Esophagus (tissue), 2 donors: ENCODE data around the gene FRMD8. TPM values are rescaled to one million over a fixed set of nuclear protein-coding genes. Genes with fewer than 3 reads are reported as not detected.

Experiments used
- H3K27ac ChIP-seq, 2 donors: one replicate each; pipeline ENCODE4 v1.5.1; 2013; ENCODE audit warnings: low read depth in 2 of 2, mild to moderate bottlenecking in 2 of 2, inconsistent platforms in 1 of 2, low read length in 1 of 2, moderate library complexity in 1 of 2
- H3K27me3 ChIP-seq, 2 donors: one replicate each; pipeline ENCODE4 v1.6.1; 2013; ENCODE audit warnings: low read length in 2 of 2, control low read depth in 1 of 2, mild to moderate bottlenecking in 1 of 2; ENCODE audit not compliant: insufficient read depth in 2 of 2, control insufficient read depth in 1 of 2
- H3K36me3 ChIP-seq, 2 donors: one replicate each; pipeline ENCODE4 v1.6.1; 2013; ENCODE audit warnings: low read length in 1 of 2; ENCODE audit not compliant: control insufficient read depth in 2 of 2, insufficient read depth in 2 of 2
- H3K4me1 ChIP-seq, 2 donors: one replicate each; pipeline ENCODE4 v1.6.1; 2013; ENCODE audit warnings: low read length in 1 of 2; ENCODE audit not compliant: control insufficient read depth in 2 of 2, insufficient read depth in 2 of 2
- H3K4me3 ChIP-seq, 2 donors: one replicate each; pipeline ENCODE4 v1.5.1; 2013; ENCODE audit warnings: low read length in 2 of 2, mild to moderate bottlenecking in 2 of 2, low read depth in 1 of 2, moderate library complexity in 1 of 2
- H3K9me3 ChIP-seq, 2 donors: one replicate each; pipeline ENCODE4 v1.6.1; 2013; ENCODE audit warnings: mild to moderate bottlenecking in 2 of 2, low read depth in 1 of 2, low read length in 1 of 2, moderate library complexity in 1 of 2; ENCODE audit not compliant: control insufficient read depth in 2 of 2, insufficient read depth in 1 of 2
- WGBS, 2 donors: extraction: QIAGEN DNeasy Blood & Tissue Kit; methylation state at CpG; one replicate each; pipeline ENCODE4 v1.1.7; 2013; 5-methylcytosine and 5-hydroxymethylcytosine counted together
- polyA plus RNA-seq, 2 donors: library from polyadenylated mRNA; stranded (reverse); fragments of 200-250 nt; gene quantifications; one replicate each; pipeline ENCODE4 v1.2.3, GENCODE V29; 2013
- donor health status: healthy with polysubstance abuse.
- donor health status: Bipolar disorder and iron deficiency.

FRMD8 gene
- polyA plus RNA-seq, 2 donors: 25.2 to 27.8 TPM

DNA sequence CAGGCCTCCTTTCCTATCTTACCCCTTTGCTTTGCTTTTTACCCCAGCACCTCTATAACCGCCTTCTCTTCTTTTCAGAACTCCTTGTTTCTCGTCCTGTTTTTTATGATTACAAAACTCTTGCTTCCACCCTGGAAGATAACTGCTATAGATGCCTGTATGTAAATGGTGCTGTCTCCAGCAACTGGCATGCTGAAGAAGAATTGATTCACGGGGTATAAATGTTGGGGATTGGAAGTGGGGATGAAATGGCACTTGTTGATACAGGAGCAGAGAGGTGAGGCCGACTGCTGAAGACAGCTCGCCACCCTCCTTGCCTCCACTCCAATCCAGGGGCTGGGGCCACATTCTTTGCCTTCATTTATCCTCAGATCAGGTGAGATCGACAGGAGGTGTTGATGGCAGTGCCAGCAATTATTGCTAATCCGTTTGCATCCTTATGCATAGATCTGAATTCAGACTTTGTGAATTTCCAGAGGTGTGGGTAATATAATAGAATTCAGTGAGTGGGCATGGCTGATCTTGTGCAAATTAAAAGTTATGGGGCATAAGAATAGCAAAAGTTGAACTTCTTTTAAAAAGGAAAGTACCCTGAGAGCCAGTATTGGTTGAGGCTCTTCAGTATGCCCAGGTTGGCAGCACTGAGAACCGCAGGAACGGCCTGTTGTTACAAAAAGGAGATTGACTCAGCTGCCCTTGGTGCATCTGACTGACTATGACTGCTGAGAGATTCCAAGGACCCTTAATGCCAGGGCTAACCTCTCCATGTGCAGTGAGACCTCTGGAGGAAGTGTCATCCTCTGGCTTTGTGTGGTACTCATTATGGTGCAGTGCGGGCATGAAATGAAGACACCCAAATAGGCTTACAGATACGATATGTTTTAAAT lies 41.5 kb downstream of the FRMD8 start:
- Histone ChIP-seq H3K27me3 (no peaks in the 10 kb centered on the region), H3K27ac (peak overlapping the region; percentile 70 to 96), H3K36me3 (peaks cover 0 to 5% of the 10 kb centered on the region in 2 donors), H3K4me1 (peaks cover 2 to 4% of the 10 kb centered on the region in 2 donors), H3K4me3 (peak overlapping the region; percentile 24 to 100), H3K9me3 (no peaks in the 10 kb centered on the region)
- WGBS, 2 donors: 8 to 19% methylated on average over 11 of the region's 11 CpGs

DNA sequence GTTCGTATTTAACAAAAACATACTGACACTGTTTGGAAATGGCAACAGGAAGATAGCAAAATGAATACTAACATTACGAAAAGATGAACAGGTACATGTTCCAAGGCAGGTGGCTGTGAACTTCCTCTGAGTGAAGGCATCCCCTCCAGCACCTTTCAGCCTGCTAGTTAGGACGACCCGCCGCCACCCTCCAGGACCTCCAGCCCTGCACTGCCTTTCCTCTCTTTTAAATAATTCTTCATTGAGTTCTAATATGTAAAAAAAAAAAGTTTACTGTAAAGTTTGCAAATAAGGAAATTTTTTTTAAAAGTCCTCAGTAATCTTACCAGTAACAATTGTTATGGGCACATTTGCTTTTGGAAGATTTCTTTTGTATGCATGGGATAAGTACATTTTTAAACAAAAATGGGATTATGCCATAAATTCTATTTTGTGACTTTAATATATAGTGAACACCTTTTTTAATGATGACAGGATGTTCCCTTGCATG lies 42.2 kb downstream of the FRMD8 start:
- peaks cover 0 to 5% of the 10 kb centered on the region in 2 donors for H3K36me3 ChIP-seq
- H3K27ac ChIP-seq: peak overlapping the region; percentile 70 to 96
- H3K4me3 ChIP-seq: peak overlapping the region; percentile 9 to 100
- peaks cover 2 to 4% of the 10 kb centered on the region in 2 donors for H3K4me1 ChIP-seq
- H3K27me3 ChIP-seq: no peaks in the 10 kb centered on the region
- WGBS, 2 donors: 13 to 22% methylated on average over 5 of the region's 5 CpGs
- H3K9me3 ChIP-seq: no peaks in the 10 kb centered on the region

DNA sequence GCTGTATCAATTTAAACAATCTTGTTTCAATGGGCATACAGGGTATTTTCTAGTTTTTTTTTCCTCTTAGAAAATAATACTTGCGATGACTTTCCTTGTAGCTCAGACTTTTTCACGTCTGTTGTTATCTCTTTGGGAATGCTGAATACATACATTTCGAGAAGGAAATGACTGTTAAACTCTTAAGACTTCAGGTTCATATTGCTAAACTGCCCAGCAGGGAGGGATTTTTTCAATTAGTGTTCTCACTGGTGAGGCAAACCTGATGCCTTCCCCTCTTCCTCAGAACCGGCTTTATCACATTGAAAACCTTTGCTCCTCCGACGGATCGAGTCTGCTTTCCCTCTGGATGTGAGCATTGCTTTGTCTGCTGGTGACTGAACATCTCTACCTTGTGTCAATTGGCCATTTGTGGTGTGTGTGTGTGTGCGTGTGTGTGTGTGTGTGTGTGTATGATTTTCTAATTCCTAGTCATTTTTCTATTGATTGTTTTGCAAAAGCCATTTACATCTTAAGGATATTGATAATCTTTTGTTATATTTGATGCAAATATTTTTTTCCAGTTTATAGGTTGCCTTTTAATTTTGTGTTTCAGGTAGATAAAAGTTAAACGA lies 42.7 kb downstream of the FRMD8 start:
- Histone ChIP-seq H3K4me3 (peak overlapping the region; percentile 29 to 37), H3K9me3 (no peaks in the 10 kb centered on the region), H3K4me1 (peaks cover 2 to 4% of the 10 kb centered on the region in 2 donors), H3K36me3 (peaks cover 0 to 5% of the 10 kb centered on the region in 2 donors), H3K27ac (peak overlapping the region; percentile 76 to 81), H3K27me3 (no peaks in the 10 kb centered on the region)
- 8 to 10% methylated on average over 9 of the region's 9 CpGs for WGBS, 2 donors

DNA sequence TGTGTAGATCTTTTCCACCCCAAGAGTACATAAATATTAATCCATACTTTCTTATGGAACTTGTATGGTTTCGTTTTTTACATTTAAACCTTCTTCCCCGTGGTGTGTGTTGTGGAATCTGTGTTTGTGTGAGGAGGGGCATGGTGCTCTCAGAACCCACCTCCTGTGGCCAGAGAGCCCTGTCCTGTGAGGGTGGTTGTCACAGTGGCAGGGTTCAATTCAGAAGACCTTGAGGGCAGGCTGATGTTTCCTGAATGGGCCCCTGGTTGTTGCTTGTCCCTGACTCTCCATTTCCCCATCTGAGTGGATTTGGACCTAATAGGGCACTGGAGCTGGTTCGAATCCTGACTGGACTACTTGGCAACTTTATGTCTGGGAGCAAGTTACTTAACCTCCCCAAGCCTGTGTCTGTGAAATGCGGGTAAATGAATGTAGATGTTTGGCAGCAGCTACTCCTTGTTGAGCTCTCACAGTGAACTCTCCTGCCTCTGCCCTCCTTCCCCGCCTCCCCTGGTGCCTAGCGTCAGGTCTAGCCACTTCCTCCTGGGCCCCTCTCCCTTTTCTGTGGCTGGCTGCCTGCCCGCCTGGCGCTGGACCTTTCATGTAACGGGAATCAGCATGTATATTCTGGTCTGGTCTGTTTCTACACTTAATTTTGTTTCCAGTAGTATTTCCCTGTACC lies 43.4 kb downstream of the FRMD8 start:
- 5 to 10% methylated on average over 9 of the region's 9 CpGs for WGBS, 2 donors
- H3K36me3 ChIP-seq: peaks cover 0 to 3% of the 10 kb centered on the region in 2 donors
- peak overlapping the region; percentile 84 to 90 for H3K27ac ChIP-seq
- H3K4me3 ChIP-seq: peak overlapping the region in 1 of 2 donors; percentile 41
- no peaks in the 10 kb centered on the region for H3K9me3 ChIP-seq
- H3K27me3 ChIP-seq: no peaks in the 10 kb centered on the region
- H3K4me1 ChIP-seq: peaks cover 2 to 4% of the 10 kb centered on the region in 2 donors

DNA sequence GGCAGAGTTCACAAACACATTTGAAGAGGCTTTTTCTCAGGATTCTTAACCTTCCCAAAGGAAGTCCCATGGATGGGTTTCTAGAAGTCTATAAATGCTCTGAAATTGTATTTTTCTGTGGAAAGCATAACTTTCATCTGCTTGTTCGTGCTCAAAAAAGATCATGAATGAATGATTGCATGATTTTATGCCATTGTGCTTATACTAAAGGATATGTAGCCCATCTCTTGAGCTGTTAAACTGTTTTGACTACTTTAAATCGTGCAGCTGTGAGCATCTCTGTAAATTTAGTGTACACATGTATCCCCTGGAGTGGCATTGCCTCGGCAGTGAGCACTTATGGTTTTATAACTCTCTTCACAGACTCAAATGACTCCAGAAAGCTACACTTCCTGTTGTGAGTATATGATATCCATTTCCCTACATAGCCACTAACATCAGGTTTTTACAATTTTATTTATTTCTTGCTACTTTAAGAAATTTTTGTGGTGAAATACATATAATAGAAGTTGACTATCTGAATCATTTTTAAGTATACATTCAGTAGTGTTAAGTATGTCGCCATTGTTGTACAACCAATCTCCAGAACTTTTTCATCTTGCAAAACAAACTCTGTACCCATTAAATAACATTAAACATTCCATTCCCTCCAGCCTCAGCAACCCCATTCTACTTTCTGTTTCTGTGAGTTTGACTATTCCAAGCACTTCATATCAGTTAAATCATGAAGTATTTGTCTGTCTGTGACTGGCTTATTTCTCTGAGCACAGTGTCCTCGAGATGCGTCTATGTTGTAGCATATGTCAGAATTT lies 44.2 kb downstream of the FRMD8 start:
- Histone ChIP-seq H3K27ac (peak overlapping the region; percentile 84 to 90), H3K9me3 (no peaks in the 10 kb centered on the region), H3K4me3 (peak overlapping the region in 1 of 2 donors; percentile 41), H3K4me1 (peaks cover 2 to 4% of the 10 kb centered on the region in 2 donors), H3K27me3 (no peaks in the 10 kb centered on the region), H3K36me3 (peaks cover 3% of the 10 kb centered on the region in 2 donors)
- 31 to 35% methylated on average over 6 of the region's 6 CpGs for WGBS, 2 donors

DNA sequence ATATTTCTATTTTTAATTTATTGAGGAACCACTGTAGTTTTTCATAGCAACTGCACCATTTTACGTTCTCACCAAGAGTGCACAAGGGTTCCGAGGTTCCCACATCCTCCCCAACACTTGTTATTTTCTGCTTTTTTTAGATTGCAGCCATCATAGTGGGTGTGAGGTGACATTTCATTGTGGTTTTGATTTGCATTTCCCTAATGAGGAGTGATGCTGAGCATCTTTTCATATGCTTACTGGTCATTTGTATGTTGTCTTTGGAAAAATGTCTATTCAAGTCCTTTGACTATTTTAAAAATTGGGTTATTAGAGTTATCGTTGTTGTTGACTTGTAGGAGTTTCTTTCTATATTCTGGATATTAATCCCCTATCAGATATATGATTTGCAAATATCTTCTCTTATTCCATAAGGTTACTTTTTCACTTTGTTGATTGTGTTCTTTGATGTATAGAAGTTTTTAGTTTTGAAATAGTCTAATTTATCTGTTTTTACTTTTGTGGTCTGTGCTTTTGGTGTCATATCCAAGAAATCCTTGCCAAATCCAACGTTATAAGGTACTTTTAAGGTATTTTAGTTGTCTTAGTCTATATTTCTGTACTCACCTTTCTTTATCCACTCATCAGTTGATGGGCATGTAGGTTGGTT lies 45.1 kb downstream of the FRMD8 start:
- peak overlapping the region in 1 of 2 donors; percentile 42 for H3K27ac ChIP-seq
- peaks cover 2 to 4% of the 10 kb centered on the region in 2 donors for H3K4me1 ChIP-seq
- H3K9me3 ChIP-seq: no peaks in the 10 kb centered on the region
- WGBS, 2 donors: 41 to 45% methylated on average over 4 of the region's 4 CpGs
- H3K4me3 ChIP-seq: no peak overlapping the region
- H3K27me3 ChIP-seq: no peaks in the 10 kb centered on the region
- peaks cover 4 to 8% of the 10 kb centered on the region in 2 donors for H3K36me3 ChIP-seq

DNA sequence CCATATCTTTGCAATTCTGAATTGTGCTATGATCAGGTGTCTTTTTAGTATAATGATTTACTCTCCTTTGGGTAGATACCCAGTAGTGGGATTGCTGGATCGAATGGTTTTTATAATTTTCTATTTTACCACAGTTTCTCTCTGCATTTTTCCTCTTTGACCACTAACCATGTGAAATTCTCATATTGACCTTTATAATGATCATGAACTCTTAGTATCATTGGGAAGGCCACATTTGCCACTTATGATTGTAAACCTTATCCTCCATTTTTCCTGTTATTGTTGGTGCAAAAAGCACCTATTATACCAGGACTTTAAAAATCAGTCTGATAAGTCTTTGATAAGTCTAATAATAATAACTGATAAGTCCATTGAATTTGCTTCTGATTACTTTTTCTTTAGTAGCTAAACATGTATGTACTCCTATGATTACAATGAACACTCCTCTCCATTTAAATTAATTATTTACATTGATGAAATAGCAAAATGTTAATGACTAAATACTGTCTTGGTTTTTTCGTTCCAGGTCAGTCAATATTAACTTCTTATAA lies 45.7 kb downstream of the FRMD8 start:
- no peak overlapping the region for H3K27ac ChIP-seq
- H3K9me3 ChIP-seq: no peaks in the 10 kb centered on the region
- H3K27me3 ChIP-seq: no peaks in the 10 kb centered on the region
- peaks cover 4 to 8% of the 10 kb centered on the region in 2 donors for H3K36me3 ChIP-seq
- peaks cover under 1 to 4% of the 10 kb centered on the region in 2 donors for H3K4me1 ChIP-seq
- WGBS, 2 donors: 62 to 69% methylated on average over 2 of the region's 2 CpGs
- no peak overlapping the region for H3K4me3 ChIP-seq

DNA sequence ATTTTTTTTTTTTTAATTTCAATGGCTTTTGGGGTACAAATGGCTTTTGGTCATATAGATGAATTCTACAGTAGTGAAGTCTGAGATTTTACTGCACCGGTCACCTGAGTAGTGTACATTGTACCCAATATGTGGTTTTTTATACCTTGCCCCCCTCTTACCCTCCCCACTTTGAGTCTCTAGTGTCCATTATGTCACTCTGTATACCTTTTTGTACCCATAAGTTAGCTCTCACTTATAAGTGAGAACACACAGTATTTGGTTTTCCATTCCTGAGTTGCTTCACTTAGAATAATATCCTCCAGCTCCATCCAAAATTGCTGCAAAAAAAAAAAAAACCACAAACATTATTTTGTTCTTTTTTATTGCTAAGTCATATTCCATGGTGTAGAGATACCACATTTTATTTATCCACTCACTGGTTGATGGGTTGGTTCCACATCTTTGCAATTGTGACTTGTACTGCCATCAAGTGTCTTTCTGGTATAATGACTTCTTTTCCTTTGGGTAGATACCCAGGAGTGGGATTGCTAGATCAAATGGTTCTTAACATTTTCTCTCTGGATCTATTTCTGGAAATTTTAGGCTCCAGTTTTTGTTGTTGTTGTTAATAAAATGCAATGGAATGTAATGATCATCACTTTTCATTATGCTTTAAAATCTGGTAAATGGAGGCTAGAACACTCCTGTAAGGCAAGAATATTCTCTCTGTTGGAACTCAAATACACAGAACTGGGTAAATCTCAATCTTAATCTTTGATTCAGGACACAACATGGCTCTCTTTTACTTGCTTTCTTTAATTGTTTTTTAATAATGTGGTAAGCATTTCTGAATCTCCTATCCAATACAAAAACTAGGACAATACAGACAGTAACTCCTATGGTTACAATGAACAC lies 46.5 kb downstream of the FRMD8 start:
- Histone ChIP-seq H3K4me3 (peak overlapping the region in 1 of 2 donors; percentile 5), H3K27ac (no peak overlapping the region), H3K36me3 (peaks cover 7 to 11% of the 10 kb centered on the region in 2 donors), H3K27me3 (no peaks in the 10 kb centered on the region), H3K9me3 (no peaks in the 10 kb centered on the region), H3K4me1 (peaks cover 0 to 4% of the 10 kb centered on the region in 2 donors)
- WGBS, 2 donors: 94 to 100% methylated on average over 1 of the region's 1 CpG
